ENCODE measurements around the gene FYN. TPM values are rescaled to one million over a fixed set of nuclear protein-coding genes. Genes with fewer than 3 reads are reported as not detected.

The FYN gene
- total RNA-seq, 1 donor from 2014 or later = 46.3 TPM

DNA sequence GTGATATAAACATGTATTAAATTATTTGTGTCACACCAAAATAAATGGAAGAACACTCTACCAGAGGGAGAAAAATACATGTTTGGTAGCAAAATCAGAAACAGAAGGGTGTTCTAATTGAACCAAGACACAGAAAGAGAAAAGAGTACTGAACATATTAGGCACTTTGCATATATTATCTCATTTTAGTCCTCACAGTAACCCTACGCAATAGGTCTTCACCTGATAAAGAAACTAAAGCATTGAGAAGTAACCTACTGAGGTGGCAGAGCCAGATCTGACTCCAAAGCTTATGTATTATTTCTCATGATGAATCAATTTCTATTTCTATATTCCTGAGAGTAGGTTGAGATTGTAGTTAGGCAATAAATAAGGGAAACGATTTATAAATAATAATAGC lies 77.7 kb downstream of the FYN start:
- no peak overlapping the region for H3K27ac ChIP-seq (replicated peaks)
- H3K27me3 ChIP-seq (ENCODE audit: low read depth) = no peaks in the 10 kb centered on the region
- peaks cover 69% of the 10 kb centered on the region for H3K4me1 ChIP-seq
- no peaks in the 10 kb centered on the region for H3K36me3 ChIP-seq
- H3K9me3 ChIP-seq (replicated peaks) = no peaks in the 10 kb centered on the region
- no peak for DNase-seq
- TF ChIP-seq, protein P1, sequence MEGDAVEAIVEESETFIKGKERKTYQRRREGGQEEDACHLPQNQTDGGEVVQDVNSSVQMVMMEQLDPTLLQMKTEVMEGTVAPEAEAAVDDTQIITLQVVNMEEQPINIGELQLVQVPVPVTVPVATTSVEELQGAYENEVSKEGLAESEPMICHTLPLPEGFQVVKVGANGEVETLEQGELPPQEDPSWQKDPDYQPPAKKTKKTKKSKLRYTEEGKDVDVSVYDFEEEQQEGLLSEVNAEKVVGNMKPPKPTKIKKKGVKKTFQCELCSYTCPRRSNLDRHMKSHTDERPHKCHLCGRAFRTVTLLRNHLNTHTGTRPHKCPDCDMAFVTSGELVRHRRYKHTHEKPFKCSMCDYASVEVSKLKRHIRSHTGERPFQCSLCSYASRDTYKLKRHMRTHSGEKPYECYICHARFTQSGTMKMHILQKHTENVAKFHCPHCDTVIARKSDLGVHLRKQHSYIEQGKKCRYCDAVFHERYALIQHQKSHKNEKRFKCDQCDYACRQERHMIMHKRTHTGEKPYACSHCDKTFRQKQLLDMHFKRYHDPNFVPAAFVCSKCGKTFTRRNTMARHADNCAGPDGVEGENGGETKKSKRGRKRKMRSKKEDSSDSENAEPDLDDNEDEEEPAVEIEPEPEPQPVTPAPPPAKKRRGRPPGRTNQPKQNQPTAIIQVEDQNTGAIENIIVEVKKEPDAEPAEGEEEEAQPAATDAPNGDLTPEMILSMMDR (IDR thresholded peaks at IDR 0.05; ENCODE audit: borderline replicate concordance) = no peak
- intact Hi-C loops (cut with micrococcal nuclease) = no loop called here
- no peak overlapping the region for H3K4me3 ChIP-seq

GRCh38 chr6:111794727-111795452 lies 78.4 kb downstream of the FYN start:
- H3K4me3 ChIP-seq = no peak overlapping the region
- H3K9me3 ChIP-seq (replicated peaks) = no peaks in the 10 kb centered on the region
- no peak for DNase-seq
- peak overlapping the region; percentile 15 for H3K27ac ChIP-seq (replicated peaks)
- no peaks in the 10 kb centered on the region for H3K27me3 ChIP-seq (ENCODE audit: low read depth)
- intact Hi-C loops (cut with micrococcal nuclease) = no loop called here
- no peaks in the 10 kb centered on the region for H3K36me3 ChIP-seq
- TF ChIP-seq, protein P1 (IDR thresholded peaks at IDR 0.05; ENCODE audit: borderline replicate concordance) = no peak
- H3K4me1 ChIP-seq = peaks cover 67% of the 10 kb centered on the region

DNA sequence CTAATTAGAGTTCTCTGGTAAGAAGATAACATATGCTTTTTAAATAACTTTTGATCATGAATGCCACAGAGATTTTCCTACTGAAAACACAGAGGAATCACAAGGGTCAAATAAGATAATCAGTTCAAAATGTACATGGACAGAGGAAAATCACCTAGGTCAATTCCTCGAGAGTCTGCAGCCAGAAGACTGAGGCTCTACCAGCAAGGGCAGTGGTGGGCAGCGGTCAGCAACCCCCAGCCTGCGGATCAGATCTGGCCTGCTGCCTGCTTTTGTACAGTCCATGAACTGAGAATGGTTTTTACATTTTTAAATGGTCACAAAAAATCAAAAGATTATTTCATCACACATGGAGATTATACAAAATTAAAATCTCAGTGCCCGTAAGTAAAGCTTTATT lies 79.0 kb downstream of the FYN start:
- H3K9me3 ChIP-seq (replicated peaks) = no peaks in the 10 kb centered on the region
- TF ChIP-seq, protein P1 (IDR thresholded peaks at IDR 0.05; ENCODE audit: borderline replicate concordance) = no peak
- peaks cover 67% of the 10 kb centered on the region for H3K4me1 ChIP-seq
- no peak for DNase-seq
- peak overlapping the region; percentile 15 for H3K27ac ChIP-seq (replicated peaks)
- no peaks in the 10 kb centered on the region for H3K27me3 ChIP-seq (ENCODE audit: low read depth)
- H3K4me3 ChIP-seq = no peak overlapping the region
- intact Hi-C loops (cut with micrococcal nuclease) = no loop called here
- no peaks in the 10 kb centered on the region for H3K36me3 ChIP-seq

- Histone ChIP-seq H3K27ac (replicated peaks) (peak overlapping the region; percentile 15), H3K9me3 (replicated peaks) (no peaks in the 10 kb centered on the region), H3K4me3 (no peak overlapping the region), H3K36me3 (no peaks in the 10 kb centered on the region), H3K27me3 (ENCODE audit: low read depth) (no peaks in the 10 kb centered on the region), H3K4me1 (peaks cover 67% of the 10 kb centered on the region)
- intact Hi-C loops (cut with micrococcal nuclease) = no loop called here
- TF ChIP-seq, protein P1 (IDR thresholded peaks at IDR 0.05; ENCODE audit: borderline replicate concordance) = no peak
- DNase-seq = no peak
Observed at GRCh38 chr6:111793711-111794111, 79.5 kb downstream of the FYN start.

GRCh38 chr6:111792914-111793700 lies 80.1 kb downstream of the FYN start:
- TF ChIP-seq, protein P1 (IDR thresholded peaks at IDR 0.05; ENCODE audit: borderline replicate concordance) = no peak
- Histone ChIP-seq H3K27ac (replicated peaks) (peak overlapping the region; percentile 15), H3K4me3 (no peak overlapping the region), H3K27me3 (ENCODE audit: low read depth) (no peaks in the 10 kb centered on the region), H3K9me3 (replicated peaks) (no peaks in the 10 kb centered on the region), H3K36me3 (no peaks in the 10 kb centered on the region), H3K4me1 (peaks cover 67% of the 10 kb centered on the region)
- DNase-seq = no peak
- intact Hi-C loops (cut with micrococcal nuclease) = no loop called here

All from left ventricle myocardium inferior (tissue), 1 donor.